ENCODE measurements around the gene TRIP10.

The TRIP10 gene

GRCh38 chr19:6729573-6730152 is 9.8 kb upstream of the TRIP10 start:
- DNase-seq, result no peak

GRCh38 chr19:6730153-6730804 is 9.2 kb upstream of the TRIP10 start:
- DNase-seq, result peak; percentile 52

- no peak for DNase-seq
Measured at GRCh38 chr19:6730941-6731670, 8.4 kb upstream of the TRIP10 start.

GRCh38 chr19:6731822-6732221 is 7.7 kb upstream of the TRIP10 start:
- DNase-seq, result no peak

GRCh38 chr19:6732803-6733337 is 6.6 kb upstream of the TRIP10 start:
- no peak for DNase-seq

- DNase-seq, result no peak
Measured at GRCh38 chr19:6733338-6734095, 6.0 kb upstream of the TRIP10 start.

GRCh38 chr19:6734096-6734696 is 5.3 kb upstream of the TRIP10 start:
- no peak for DNase-seq

GRCh38 chr19:6735181-6735911 is 4.1 kb upstream of the TRIP10 start:
- no peak for DNase-seq

GRCh38 chr19:6736169-6736916 is 3.1 kb upstream of the TRIP10 start:
- DNase-seq, result peak; percentile 63

GRCh38 chr19:6736917-6737283 is 2.6 kb upstream of the TRIP10 start:
- DNase-seq, result peak; percentile 39

- peak; percentile 99 for DNase-seq
Measured at GRCh38 chr19:6737284-6737872, 2.1 kb upstream of the TRIP10 start, which contains the start of gene GPR108. GPR108 (minus strand) TSS chr19:6737580; CDS start chr19:6737576, 4 bp downstream.

GRCh38 chr19:6737873-6738786 is 1.4 kb upstream of the TRIP10 start:
- DNase-seq, result peak; percentile 76

- DNase-seq, result peak; percentile 29
Measured at GRCh38 chr19:6738787-6739389, 592 bp upstream of the TRIP10 start.

GRCh38 chr19:6739883-6740588 is 556 bp downstream of the TRIP10 start:
- DNase-seq, result no peak

- no peak for DNase-seq
Measured at GRCh38 chr19:6740589-6741343, 1.3 kb downstream of the TRIP10 start.

- DNase-seq, result no peak
Measured at GRCh38 chr19:6743066-6743465, 3.6 kb downstream of the TRIP10 start.

- no peak for DNase-seq
Measured at GRCh38 chr19:6743714-6744380, 4.4 kb downstream of the TRIP10 start.
